ENCODE data around the gene HMX2.

HMX2 gene

GRCh38 chr10:123154092-123154710 lies 6.3 kb downstream of the HMX2 start, which contains the start of gene BUB3:
Gene BUB3, plus strand, starts transcription at chr10:123154402. Its CDS starts 516 bp downstream, at chr10:123154918.
- TF ChIP-seq CTCF (IDR thresholded peaks at IDR 0.05; ENCODE audit: insufficient read depth, missing control alignments) = no peak
- DNase-seq (ENCODE audit: insufficient read length, low spot score) (peak; percentile 66), FAIRE-seq (no peak)

- no peak for TF ChIP-seq CTCF (IDR thresholded peaks at IDR 0.05; ENCODE audit: insufficient read depth, missing control alignments)
- FAIRE-seq (no peak), DNase-seq (ENCODE audit: insufficient read length, low spot score) (no peak)
These were observed 7.0 kb downstream of the HMX2 start for GRCh38 chr10:123154711-123155505.

- no peak for FAIRE-seq
- TF ChIP-seq CTCF (IDR thresholded peaks at IDR 0.05; ENCODE audit: insufficient read depth, missing control alignments) = no peak
- DNase-seq (ENCODE audit: insufficient read length, low spot score) = no peak
These were observed 8.1 kb downstream of the HMX2 start for GRCh38 chr10:123156078-123156477.

- no peak for DNase-seq (ENCODE audit: insufficient read length, low spot score)
- TF ChIP-seq CTCF (IDR thresholded peaks at IDR 0.05; ENCODE audit: insufficient read depth, missing control alignments) = no peak
- FAIRE-seq = no peak
These were observed 9.3 kb downstream of the HMX2 start for GRCh38 chr10:123157210-123157609.

GRCh38 chr10:123158682-123159081 lies 10.7 kb downstream of the HMX2 start:
- no peak for FAIRE-seq
- TF ChIP-seq CTCF (IDR thresholded peaks at IDR 0.05; ENCODE audit: insufficient read depth, missing control alignments) = no peak
- DNase-seq (ENCODE audit: insufficient read length, low spot score) = no peak

- FAIRE-seq (no peak), DNase-seq (ENCODE audit: insufficient read length, low spot score) (no peak)
- no peak for TF ChIP-seq CTCF (IDR thresholded peaks at IDR 0.05; ENCODE audit: insufficient read depth, missing control alignments)
These were observed 12.5 kb downstream of the HMX2 start for GRCh38 chr10:123160311-123160980.
